IMR-90 (cell line): ENCODE measurements around the gene IFI27L2. TPM values are rescaled to one million over a fixed set of nuclear protein-coding genes. Genes with fewer than 3 reads are reported as not detected.
A peak's percentile ranks its signal among the peaks of the same experiment; 100 is the strongest.

Source experiments
- ATAC-seq: fragments of 200-7000 bp; cut with Tn5 transposase; 2 replicates; pipeline ENCODE4 v1.9.1; 2020; ENCODE audit warnings: low read depth, mild to moderate bottlenecking, moderate library complexity
- BruUV-seq: library from RNA; stranded (reverse); fragments of 400-500 nt; replicated peaks from 2 replicates; lab custom pipeline; 2021; lab: Mats Ljungman, UMichigan
- CTCF ChIA-PET: fragments of 300-600 bp; formaldehyde crosslinking; extraction: SDS; loops from one replicate; lab custom pipeline; 2021; ENCODE audit warnings: antibody characterized with exemption; lab: Yijun Ruan, JAX
- POLR2A ChIA-PET: fragments of 300-600 bp; sonication (Branson Sonifier 250); formaldehyde crosslinking; loops from one replicate; lab custom pipeline; 2022; ENCODE audit warnings: antibody characterized with exemption; ENCODE audit not compliant: unreplicated experiment; lab: Charles Lee
- DNase-seq: peaks from one replicate; pipeline ENCODE4 v3.0.0; 2013
- H2AFZ ChIP-seq: replicated peaks from 2 replicates; pipeline ENCODE3; 2013; ENCODE audit warnings: low read length, mild to moderate bottlenecking; ENCODE audit not compliant: poor library complexity
- H2AK5ac ChIP-seq: 2 replicates; pipeline ENCODE4 v1.6.1; 2013; ENCODE audit warnings: low read depth, low read length, inconsistent platforms
- H2AK9ac ChIP-seq: replicated peaks from 2 replicates; pipeline ENCODE3; 2013; ENCODE audit warnings: mild to moderate bottlenecking, low read depth, low read length, moderate library complexity; ENCODE audit not compliant: poor library complexity
- H2BK120ac ChIP-seq: 2 replicates; pipeline ENCODE4 v1.6.1; 2013; ENCODE audit warnings: low read depth, low read length, inconsistent platforms
- H2BK15ac ChIP-seq: 3 replicates; pipeline ENCODE4 v1.6.1; 2013; ENCODE audit warnings: low read depth, low read length, inconsistent platforms
- H2BK20ac ChIP-seq: 2 replicates; pipeline ENCODE4 v1.6.1; 2013; ENCODE audit warnings: low read depth, mild to moderate bottlenecking, inconsistent platforms, low read length, moderate library complexity
- H2BK5ac ChIP-seq: 2 replicates; pipeline ENCODE4 v1.6.1; 2013; ENCODE audit warnings: mild to moderate bottlenecking, low read depth, low read length, inconsistent platforms; ENCODE audit not compliant: poor library complexity, severe bottlenecking
- H3K14ac ChIP-seq: replicated peaks from 2 replicates; pipeline ENCODE4 v1.6.1; 2013; ENCODE audit warnings: low read depth, low read length, inconsistent platforms
- H3K18ac ChIP-seq: 2 replicates; pipeline ENCODE4 v1.6.1; 2013; ENCODE audit warnings: low read depth, low read length, control low read depth
- H3K23ac ChIP-seq: 2 replicates; pipeline ENCODE4 v1.6.1; 2013; ENCODE audit warnings: low read depth, low read length, inconsistent platforms
- H3K27ac ChIP-seq: 2 replicates; pipeline ENCODE4 v1.5.1; 2013; ENCODE audit warnings: mild to moderate bottlenecking, control low read depth, low read length; ENCODE audit not compliant: insufficient read depth
- H3K27me3 ChIP-seq: 2 replicates; pipeline ENCODE4 v1.6.1; 2013; ENCODE audit warnings: low read length; ENCODE audit not compliant: control insufficient read depth, insufficient read depth
- H3K36me3 ChIP-seq: 2 replicates; pipeline ENCODE4 v1.6.1; 2013; ENCODE audit warnings: low read length, mixed read lengths; ENCODE audit not compliant: control insufficient read depth, insufficient read depth
- H3K4ac ChIP-seq: 2 replicates; pipeline ENCODE4 v1.6.1; 2013; ENCODE audit warnings: low read depth, low read length, inconsistent platforms
- H3K4me1 ChIP-seq: 2 replicates; pipeline ENCODE4 v1.6.1; 2013; ENCODE audit warnings: low read length, mixed read lengths; ENCODE audit not compliant: control insufficient read depth, insufficient read depth
- H3K4me2 ChIP-seq: 2 replicates; pipeline ENCODE4 v1.6.1; 2013; ENCODE audit warnings: low read depth, mild to moderate bottlenecking, control low read depth, low read length, moderate library complexity
- H3K4me3 ChIP-seq: 2 replicates; pipeline ENCODE4 v1.5.1; 2013; ENCODE audit warnings: low read depth, mild to moderate bottlenecking, control low read depth, low read length, moderate library complexity; ENCODE audit not compliant: insufficient read depth
- H3K56ac ChIP-seq: 2 replicates; pipeline ENCODE4 v1.6.1; 2013; ENCODE audit warnings: low read length, inconsistent platforms; ENCODE audit not compliant: insufficient read depth; ENCODE audit errors: extremely low read depth
- H3K79me1 ChIP-seq, 2 experiments: 2 replicates each; pipeline ENCODE4 v1.6.1; 2013; ENCODE audit warnings: low read length in 2 of 2, inconsistent platforms in 1 of 2, low read depth in 1 of 2
- H3K9ac ChIP-seq: 2 replicates; pipeline ENCODE4 v1.6.1; 2013; ENCODE audit warnings: low read depth, low read length, control low read depth
- H3K9me1 ChIP-seq: 2 replicates; pipeline ENCODE4 v1.6.1; 2013; ENCODE audit warnings: low read length, inconsistent platforms; ENCODE audit not compliant: insufficient read depth
- H3K9me3 ChIP-seq: 2 replicates; pipeline ENCODE4 v1.6.1; 2013; ENCODE audit warnings: low read length; ENCODE audit not compliant: control insufficient read depth, insufficient read depth
- H4K20me1 ChIP-seq: 2 replicates; pipeline ENCODE4 v1.6.1; 2013; ENCODE audit warnings: low read length, inconsistent platforms; ENCODE audit not compliant: insufficient read depth
- H4K5ac ChIP-seq: 2 replicates; pipeline ENCODE4 v1.6.1; 2013; ENCODE audit warnings: mild to moderate bottlenecking, low read depth, low read length, control low read depth
- H4K8ac ChIP-seq, 2 experiments: 2 replicates each; pipeline ENCODE4 v1.6.1; 2013; ENCODE audit warnings: low read depth in 2 of 2, low read length in 2 of 2, control low read depth in 1 of 2, inconsistent platforms in 1 of 2
- H4K91ac ChIP-seq: 2 replicates; pipeline ENCODE4 v1.6.1; 2013; ENCODE audit warnings: low read depth, low read length, inconsistent platforms; ENCODE audit not compliant: insufficient read depth
- BHLHE40 ChIP-seq: fragments of 150-350 bp; IDR thresholded peaks from 2 replicates; pipeline ENCODE4 v1.6.1; 2016; ENCODE audit warnings: mild to moderate bottlenecking, low read depth, low read length
- CEBPB ChIP-seq: IDR thresholded peaks from 2 replicates; pipeline ENCODE4 v1.6.1; 2012; ENCODE audit warnings: low read depth, low read length, improper control_type of control experiment
- CHD1 ChIP-seq: IDR thresholded peaks from 2 replicates; pipeline ENCODE4 v1.6.1; 2012; ENCODE audit warnings: low read depth, low read length, improper control_type of control experiment
- FOS ChIP-seq: fragments of 150-350 bp; IDR thresholded peaks from 2 replicates; pipeline ENCODE4 v1.6.1; 2016; ENCODE audit warnings: low read depth, low read length
- MAFK ChIP-seq: IDR thresholded peaks from 2 replicates; pipeline ENCODE4 v1.6.1; 2012; ENCODE audit warnings: low read depth, low read length, improper control_type of control experiment
- MAZ ChIP-seq: IDR thresholded peaks from 2 replicates; pipeline ENCODE4 v1.6.1; 2012; ENCODE audit warnings: low read depth, mild to moderate bottlenecking, low read length, improper control_type of control experiment, moderate library complexity, borderline replicate concordance
- MXI1 ChIP-seq: IDR thresholded peaks from 2 replicates; pipeline ENCODE4 v1.6.1; 2012; ENCODE audit warnings: low read depth, mild to moderate bottlenecking, low read length, moderate library complexity, borderline replicate concordance
- NFE2L2 ChIP-seq: fragments of 150-350 bp; IDR thresholded peaks from 2 replicates; pipeline ENCODE4 v1.6.1; 2016; ENCODE audit warnings: low read depth, mild to moderate bottlenecking, low read length
- POLR2A ChIP-seq: IDR thresholded peaks from 2 replicates; pipeline ENCODE4 v1.6.1; 2012; ENCODE audit warnings: mild to moderate bottlenecking, low read depth, low read length
- RAD21 ChIP-seq: IDR thresholded peaks from 2 replicates; pipeline ENCODE4 v1.6.1; 2012; ENCODE audit warnings: low read length, improper control_type of control experiment
- RCOR1 ChIP-seq: IDR thresholded peaks from 2 replicates; pipeline ENCODE4 v1.6.1; 2012; ENCODE audit warnings: mild to moderate bottlenecking, low read length, improper control_type of control experiment; ENCODE audit not compliant: insufficient replicate concordance
- RFX5 ChIP-seq: IDR thresholded peaks from 2 replicates; pipeline ENCODE4 v1.8.0; 2012; ENCODE audit warnings: low read depth, mild to moderate bottlenecking, low read length, moderate library complexity
- SMC3 ChIP-seq: fragments of 150-350 bp; IDR thresholded peaks from 2 replicates; pipeline ENCODE4 v1.6.1; 2016; ENCODE audit warnings: low read depth, mild to moderate bottlenecking, antibody characterized with exemption, low read length, moderate library complexity
- WGBS, 2 experiments: methylation state at CpG; one replicate each; pipeline versions ENCODE4 v1.1.5 to v1.1.7; 2013; ENCODE audit warnings: missing lambda C conversion rate in 2 of 2; ENCODE audit not compliant: insufficient read length in 1 of 2; ENCODE audit errors: extremely low coverage in 2 of 2; 5-methylcytosine and 5-hydroxymethylcytosine counted together
- dilution Hi-C: fragments of 300-500 bp; cut with HindIII; formaldehyde crosslinking; loops from one replicate; pipeline ENCODE4 v1.14.3; 2018; ENCODE audit warnings: low sequenced_read_pairs; ENCODE audit not compliant: unreplicated experiment
- in situ Hi-C: fragments of 300-500 bp; cut with MboI; formaldehyde crosslinking; loops from 3 replicates; pipeline ENCODE4 v1.14.3; 2019; ENCODE audit warnings: low sequenced_read_pairs, inconsistent platforms, mixed read lengths
- intact Hi-C: fragments of 100-400 bp; cut with micrococcal nuclease; formaldehyde crosslinking; loops from 2 replicates; pipeline ENCODE4 v1.10.0; 2022
- polyA plus RNA-seq, 3 experiments: library from polyadenylated mRNA; depleted of rRNA; stranded (reverse); fragments of >200 nt; gene quantifications; 2 replicates each; pipeline ENCODE4 v1.2.3, GENCODE V29; 2012; ENCODE audit warnings: low replicate concordance in 1 of 3
- total RNA-seq: library from RNA; depleted of rRNA; stranded (reverse); fragments of >200 nt; gene quantifications from 2 replicates; pipeline ENCODE4 v1.2.3, GENCODE V29; 2012
- TF ChIP-seq, protein P1 (sequence below): fragments of 150-350 bp; IDR thresholded peaks from 2 replicates; pipeline ENCODE4 v1.6.1; 2017; ENCODE audit warnings: mild to moderate bottlenecking, antibody characterized with exemption, low read length, low read depth
- TF ChIP-seq, protein P2 (sequence below): conservative IDR thresholded peaks from 2 replicates; pipeline ENCODE4 v1.5.1; 2012; ENCODE audit warnings: mild to moderate bottlenecking, low read depth, low read length, improper control_type of control experiment

Gene IFI27L2
- total and polyA plus RNA-seq, 2 of the 4 experiments (the other 2 are of a cell fraction), result 43.0 to 187 TPM

DNA sequence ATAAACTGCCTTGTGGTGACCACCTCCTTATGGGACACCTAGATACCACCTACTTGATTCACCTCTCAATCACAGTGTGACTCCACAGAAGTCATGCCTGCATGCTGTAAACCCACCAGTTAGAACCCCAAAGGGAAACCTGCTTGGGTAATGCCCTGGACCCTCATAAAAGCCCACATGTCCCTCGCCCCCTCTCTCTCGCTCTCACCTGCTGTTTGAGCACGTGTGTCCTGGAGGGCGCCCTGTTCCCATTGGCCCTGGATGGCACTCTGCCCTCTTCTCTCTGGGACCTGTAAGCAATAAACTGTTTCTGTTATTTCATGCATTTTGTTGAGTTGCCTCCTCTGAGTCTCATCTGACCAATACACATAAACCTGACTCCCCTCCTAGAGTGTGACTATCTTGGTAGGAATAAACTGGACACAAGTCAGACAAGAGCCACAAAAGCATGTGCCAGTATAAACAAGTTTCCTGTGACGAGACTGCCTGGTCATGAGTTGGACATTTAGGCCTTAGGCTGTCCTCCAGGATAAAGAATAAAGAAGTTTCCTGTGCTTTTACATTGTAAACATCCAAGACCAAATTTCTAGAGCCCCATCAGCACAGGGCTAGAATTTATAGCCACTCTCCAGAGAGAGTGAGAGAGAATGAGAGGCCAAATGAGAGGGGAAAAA is 8.6 kb downstream of the IFI27L2 start:
- no peak overlapping the region for H3K56ac ChIP-seq
- no peak overlapping the region for H3K9ac ChIP-seq
- peak overlapping the region; percentile 17; the same call in 1 of the 2 replicates for H3K14ac ChIP-seq
- CTCF ChIA-PET, result no interaction called here
- intact Hi-C loops (no loop called here), in situ Hi-C loops (no loop called here), dilution Hi-C loops (no loop called here)
- H2AK9ac ChIP-seq, result peak overlapping the region; percentile 43
- no peak overlapping the region for H4K8ac ChIP-seq
- no peak overlapping the region for H4K91ac ChIP-seq
- H2BK120ac ChIP-seq, result peak overlapping the region; percentile 48; the same call in 1 of the 2 replicates
- peaks cover 5% of the 10 kb centered on the region; the same call in 1 of the 2 replicates for H3K9me1 ChIP-seq
- H2BK15ac ChIP-seq, result peak overlapping the region; percentile 39; the same call in 1 of the 3 replicates
- no peak overlapping the region; the same call in 1 of the 2 replicates for H2BK20ac ChIP-seq
- no peak overlapping the region for H4K5ac ChIP-seq
- H3K23ac ChIP-seq, result 0 out of 2 replicates have a peak overlapping the region, but pooled peaks have one; percentile 22
- H3K79me1 ChIP-seq, result no peaks in the 10 kb centered on the region
- H3K9me3 ChIP-seq, result peaks cover 3% of the 10 kb centered on the region
- peak; percentile 86 for ATAC-seq
- no peaks in the 10 kb centered on the region for H3K36me3 ChIP-seq
- H3K4me1 ChIP-seq, result peaks cover 13% of the 10 kb centered on the region
- H3K4ac ChIP-seq, result 0 out of 2 replicates have a peak overlapping the region, but pooled peaks have one; percentile 59
- peak overlapping the region; percentile 47 for H2BK5ac ChIP-seq
- H3K4me2 ChIP-seq, result peak overlapping the region; percentile 9; the same call in 1 of the 2 replicates
- 0 out of 2 replicates have a peak, but pooled peaks cover 2% of the 10 kb centered on the region for H4K20me1 ChIP-seq
- BruUV-seq, result no TSS peak
- H3K27me3 ChIP-seq, result peaks cover 10% of the 10 kb centered on the region; the same call in 1 of the 2 replicates
- peak; percentile 90 for DNase-seq
- WGBS, 2 experiments, result no CpG with 5 or more reads among the region's 5 CpGs
- peak overlapping the region; percentile 26; the same call in 1 of the 2 replicates for H3K27ac ChIP-seq
- H2AFZ ChIP-seq, result no peak overlapping the region
- no peak overlapping the region for H3K18ac ChIP-seq
- H3K4me3 ChIP-seq, result no peak overlapping the region
- H2AK5ac ChIP-seq, result peak overlapping the region; percentile 29; the same call in 1 of the 2 replicates
- POLR2A ChIA-PET, result no interaction called here
- TF ChIP-seq, protein P1, sequence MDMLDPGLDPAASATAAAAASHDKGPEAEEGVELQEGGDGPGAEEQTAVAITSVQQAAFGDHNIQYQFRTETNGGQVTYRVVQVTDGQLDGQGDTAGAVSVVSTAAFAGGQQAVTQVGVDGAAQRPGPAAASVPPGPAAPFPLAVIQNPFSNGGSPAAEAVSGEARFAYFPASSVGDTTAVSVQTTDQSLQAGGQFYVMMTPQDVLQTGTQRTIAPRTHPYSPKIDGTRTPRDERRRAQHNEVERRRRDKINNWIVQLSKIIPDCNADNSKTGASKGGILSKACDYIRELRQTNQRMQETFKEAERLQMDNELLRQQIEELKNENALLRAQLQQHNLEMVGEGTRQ, result no peak
- no peak for TF ChIP-seq SMC3
- TF ChIP-seq BHLHE40, result no peak
- no peak for TF ChIP-seq MAZ
- no peak for TF ChIP-seq NFE2L2
- no peak for TF ChIP-seq FOS
- no peak for TF ChIP-seq CHD1
- TF ChIP-seq POLR2A, result no peak
- TF ChIP-seq CEBPB, result no peak
- TF ChIP-seq RFX5, result no peak
- no peak for TF ChIP-seq MAFK
- no peak for TF ChIP-seq RAD21
- TF ChIP-seq RCOR1, result no peak
- TF ChIP-seq, protein P2, sequence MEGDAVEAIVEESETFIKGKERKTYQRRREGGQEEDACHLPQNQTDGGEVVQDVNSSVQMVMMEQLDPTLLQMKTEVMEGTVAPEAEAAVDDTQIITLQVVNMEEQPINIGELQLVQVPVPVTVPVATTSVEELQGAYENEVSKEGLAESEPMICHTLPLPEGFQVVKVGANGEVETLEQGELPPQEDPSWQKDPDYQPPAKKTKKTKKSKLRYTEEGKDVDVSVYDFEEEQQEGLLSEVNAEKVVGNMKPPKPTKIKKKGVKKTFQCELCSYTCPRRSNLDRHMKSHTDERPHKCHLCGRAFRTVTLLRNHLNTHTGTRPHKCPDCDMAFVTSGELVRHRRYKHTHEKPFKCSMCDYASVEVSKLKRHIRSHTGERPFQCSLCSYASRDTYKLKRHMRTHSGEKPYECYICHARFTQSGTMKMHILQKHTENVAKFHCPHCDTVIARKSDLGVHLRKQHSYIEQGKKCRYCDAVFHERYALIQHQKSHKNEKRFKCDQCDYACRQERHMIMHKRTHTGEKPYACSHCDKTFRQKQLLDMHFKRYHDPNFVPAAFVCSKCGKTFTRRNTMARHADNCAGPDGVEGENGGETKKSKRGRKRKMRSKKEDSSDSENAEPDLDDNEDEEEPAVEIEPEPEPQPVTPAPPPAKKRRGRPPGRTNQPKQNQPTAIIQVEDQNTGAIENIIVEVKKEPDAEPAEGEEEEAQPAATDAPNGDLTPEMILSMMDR, result no peak
- no peak for TF ChIP-seq MXI1
